ENCODE results near the gene DNAJC9. TPM values are rescaled to one million over a fixed set of nuclear protein-coding genes. Genes with fewer than 3 reads are reported as not detected.
A peak's percentile ranks its signal among the peaks of the same experiment; 100 is the strongest.

The DNAJC9 gene
- polyA plus RNA-seq, 6 donors from 2014 or later: 20.7 to 33.2 (median 24.6) TPM

DNA sequence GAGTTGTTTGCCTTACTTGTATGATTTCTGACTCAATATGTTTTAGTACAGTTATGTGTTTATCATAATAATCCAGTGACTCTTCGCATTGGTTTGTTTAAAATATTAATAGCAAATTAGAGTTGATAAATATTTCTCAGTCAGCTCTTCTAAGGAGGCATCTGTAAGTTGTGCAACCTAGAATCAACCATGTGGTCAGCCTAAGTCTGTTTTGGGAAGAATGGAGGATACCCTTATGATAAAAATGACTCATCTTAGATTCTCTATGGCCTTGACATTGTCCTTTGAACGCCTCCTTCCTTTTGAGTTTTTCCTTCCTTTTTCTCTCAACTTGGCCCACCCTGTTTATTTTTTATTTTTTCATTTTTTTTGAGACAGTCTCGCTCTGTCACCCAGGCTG is 18.8 kb downstream of the DNAJC9 start:
- H3K9me3 Mint-ChIP-seq: no peaks in the 10 kb centered on the region
- H3K4me1 Mint-ChIP-seq: peaks cover 0 to 2% (median 0%) of the 10 kb centered on the region in 3 donors
- no peak overlapping the region for H3K27ac Mint-ChIP-seq

GRCh38 chr10:73226663-73227062 is 20.4 kb downstream of the DNAJC9 start:
- Mint-ChIP-seq H3K9me3 (no peaks in the 10 kb centered on the region), H3K4me1 (peaks cover 0 to 5% (median 0%) of the 10 kb centered on the region in 3 donors), H3K36me3 (peaks cover 0 to 5% of the 10 kb centered on the region in 2 donors), H3K4me3 (no peak overlapping the region), H3K27ac (no peak overlapping the region), H3K27me3 (no peaks in the 10 kb centered on the region)
- DNase-seq (no peak), ATAC-seq (ENCODE audit: low read depth in 2 of 2) (no peak)

More for the DNA sequence above, 18.8 kb downstream of the DNAJC9 start:
- no peak for ATAC-seq (ENCODE audit: low read depth in 2 of 2)
- Mint-ChIP-seq H3K4me3 (no peak overlapping the region), H3K27me3 (no peaks in the 10 kb centered on the region), H3K36me3 (peaks cover 0 to 10% of the 10 kb centered on the region in 2 donors)
- DNase-seq: no peak

- Mint-ChIP-seq H3K9me3 (no peaks in the 10 kb centered on the region), H3K4me1 (peaks cover 0 to 5% (median 0%) of the 10 kb centered on the region in 3 donors), H3K27ac (no peak overlapping the region), H3K27me3 (no peaks in the 10 kb centered on the region), H3K36me3 (peaks cover 0 to 4% of the 10 kb centered on the region in 2 donors), H3K4me3 (no peak overlapping the region)
- no peak for ATAC-seq (ENCODE audit: low read depth in 2 of 2)
- DNase-seq: no peak
Measured at GRCh38 chr10:73225518-73225917, 21.5 kb downstream of the DNAJC9 start.

DNA sequence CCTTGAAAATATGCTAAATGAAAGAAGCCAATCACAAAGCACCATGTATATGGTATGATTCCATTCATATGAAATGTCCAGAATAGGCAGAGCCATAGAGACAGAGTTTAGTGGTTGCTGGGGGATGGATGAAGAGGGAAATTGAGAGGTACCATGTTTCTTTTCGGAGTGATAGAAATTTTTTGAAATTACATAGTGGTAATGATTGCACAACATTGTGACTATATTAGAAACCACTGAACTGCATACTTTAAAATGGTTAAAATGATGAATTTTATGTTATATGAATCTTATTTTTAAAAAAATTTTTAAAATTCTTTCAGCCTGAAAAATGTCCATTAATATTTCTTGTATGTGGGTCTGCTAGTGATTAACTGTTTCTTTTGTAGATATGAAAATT is 26.1 kb downstream of the DNAJC9 start:
- DNase-seq (no peak), ATAC-seq (ENCODE audit: low read depth in 2 of 2) (no peak)
- peaks cover 0 to 5% (median 0%) of the 10 kb centered on the region in 3 donors for H3K4me1 Mint-ChIP-seq
- no peak overlapping the region for H3K4me3 Mint-ChIP-seq
- H3K9me3 Mint-ChIP-seq: peaks cover 0 to 5% (median 0%) of the 10 kb centered on the region in 7 donors
- H3K27me3 Mint-ChIP-seq: no peaks in the 10 kb centered on the region
- H3K36me3 Mint-ChIP-seq: peaks cover 12 to 18% of the 10 kb centered on the region in 2 donors
- H3K27ac Mint-ChIP-seq: no peak overlapping the region

GRCh38 chr10:73219384-73219783 is 27.7 kb downstream of the DNAJC9 start:
- Mint-ChIP-seq H3K27me3 (no peaks in the 10 kb centered on the region), H3K27ac (no peak overlapping the region), H3K4me1 (peaks cover 0 to 5% (median 2%) of the 10 kb centered on the region in 3 donors), H3K36me3 (peaks cover 17 to 26% of the 10 kb centered on the region in 2 donors), H3K4me3 (no peak overlapping the region), H3K9me3 (peaks cover 0 to 7% (median 0%) of the 10 kb centered on the region in 7 donors)
- no peak for DNase-seq
- ATAC-seq (ENCODE audit: low read depth in 2 of 2): no peak

DNA sequence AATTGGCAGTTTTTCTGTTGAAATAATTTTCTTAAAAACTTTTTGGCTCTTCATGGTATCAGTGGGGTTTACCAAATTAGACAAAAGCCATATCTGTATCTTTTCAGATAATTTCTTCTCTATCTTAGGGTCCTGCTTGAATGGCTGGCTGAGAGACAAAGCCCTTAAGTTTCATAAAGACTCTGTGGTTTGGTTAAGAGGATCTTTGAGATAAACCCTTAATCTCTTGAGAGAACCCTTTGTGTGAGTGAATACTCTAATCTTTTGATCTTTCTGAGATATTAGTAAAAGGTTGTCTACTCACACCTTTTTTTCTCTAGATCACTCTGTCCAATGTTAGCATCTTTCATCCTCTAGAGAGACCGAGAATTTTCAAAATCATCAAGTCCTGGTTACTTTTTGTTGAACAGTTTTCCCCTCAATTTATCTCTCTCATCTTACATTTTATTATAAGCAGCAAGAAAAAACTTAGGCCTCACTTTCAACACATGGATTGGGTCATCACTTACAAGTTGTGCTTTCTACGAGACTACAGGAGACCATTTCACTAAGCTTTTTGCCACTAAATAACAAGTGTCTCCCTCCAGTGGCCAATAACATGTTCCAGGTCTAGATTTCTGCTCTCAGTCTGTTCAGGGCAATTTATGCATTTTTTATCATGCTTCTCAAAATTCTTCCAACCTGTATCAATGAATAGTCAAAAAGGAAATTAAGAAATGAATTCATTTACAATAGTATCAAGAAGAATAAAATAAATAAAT is 28.4 kb downstream of the DNAJC9 start:
- Mint-ChIP-seq H3K4me1 (peaks cover 0 to 7% (median 5%) of the 10 kb centered on the region in 3 donors), H3K27ac (peak overlapping the region in 1 of 6 donors; percentile 22), H3K4me3 (no peak overlapping the region), H3K9me3 (peaks cover 0 to 7% (median 0%) of the 10 kb centered on the region in 7 donors), H3K27me3 (no peaks in the 10 kb centered on the region), H3K36me3 (peaks cover 17 to 29% of the 10 kb centered on the region in 2 donors)
- ATAC-seq (ENCODE audit: low read depth in 2 of 2) (no peak), DNase-seq (no peak)

DNA sequence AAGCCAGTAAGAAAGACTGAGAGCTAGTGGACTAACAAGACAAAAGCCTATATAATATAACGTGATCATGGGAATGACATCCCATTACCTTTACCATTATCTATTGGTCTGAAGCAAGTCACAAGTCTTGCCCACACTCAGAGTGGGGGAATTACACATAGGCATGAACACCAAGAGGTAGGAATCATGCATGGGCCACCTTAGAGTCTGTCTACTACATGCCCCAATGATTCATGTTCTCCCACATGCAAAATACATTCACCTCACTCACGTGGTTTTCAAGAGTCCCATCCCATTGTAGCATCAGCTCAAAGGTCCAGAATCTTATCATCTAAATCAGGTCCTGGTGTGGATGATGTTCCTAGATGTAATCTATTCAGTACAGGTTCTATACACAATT is 29.4 kb downstream of the DNAJC9 start:
- Mint-ChIP-seq H3K4me1 (peaks cover 0 to 7% (median 5%) of the 10 kb centered on the region in 3 donors), H3K27me3 (no peaks in the 10 kb centered on the region), H3K9me3 (peaks cover 0 to 7% (median 0%) of the 10 kb centered on the region in 7 donors), H3K27ac (no peak overlapping the region), H3K36me3 (peaks cover 17 to 32% of the 10 kb centered on the region in 2 donors), H3K4me3 (no peak overlapping the region)
- DNase-seq (no peak), ATAC-seq (ENCODE audit: low read depth in 2 of 2) (no peak)

DNA sequence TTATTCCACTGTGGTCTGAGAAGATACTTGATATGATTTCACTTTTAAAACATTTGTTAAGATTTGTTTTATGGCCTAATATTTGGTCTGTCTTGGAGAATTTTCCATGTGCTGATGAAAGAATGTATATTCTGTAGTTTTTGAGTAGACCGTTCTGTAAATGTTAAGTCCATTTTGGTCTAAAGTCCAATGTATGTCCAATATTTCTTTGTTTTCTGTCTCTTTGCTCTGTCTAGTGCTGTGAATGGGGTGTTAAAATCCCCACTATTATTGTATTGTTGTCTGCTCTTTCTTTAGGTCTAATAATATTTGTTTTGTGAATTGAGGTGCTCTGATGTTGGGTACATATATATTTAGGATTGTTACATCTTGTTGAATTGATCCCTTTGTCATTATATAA is 31.3 kb downstream of the DNAJC9 start:
- ATAC-seq (ENCODE audit: low read depth in 2 of 2): no peak
- DNase-seq: no peak
- Mint-ChIP-seq H3K4me3 (no peak overlapping the region), H3K27ac (no peak overlapping the region), H3K36me3 (peaks cover 17 to 38% of the 10 kb centered on the region in 2 donors), H3K4me1 (peaks cover 0 to 7% (median 0%) of the 10 kb centered on the region in 3 donors), H3K9me3 (peaks cover 0 to 7% (median 0%) of the 10 kb centered on the region in 7 donors), H3K27me3 (no peaks in the 10 kb centered on the region)

- peaks cover 0 to 7% (median 0%) of the 10 kb centered on the region in 3 donors for H3K4me1 Mint-ChIP-seq
- H3K27ac Mint-ChIP-seq: peak overlapping the region in 1 of 6 donors; percentile 66
- peaks cover 8 to 25% of the 10 kb centered on the region in 2 donors for H3K36me3 Mint-ChIP-seq
- no peak for DNase-seq
- peaks cover 0 to 3% (median 0%) of the 10 kb centered on the region in 7 donors for H3K9me3 Mint-ChIP-seq
- no peak overlapping the region for H3K4me3 Mint-ChIP-seq
- no peaks in the 10 kb centered on the region for H3K27me3 Mint-ChIP-seq
- no peak for ATAC-seq (ENCODE audit: low read depth in 2 of 2)
Measured at GRCh38 chr10:73211106-73211811, 35.8 kb downstream of the DNAJC9 start.

GRCh38 chr10:73210395-73211105 is 36.5 kb downstream of the DNAJC9 start:
- Mint-ChIP-seq H3K27ac (peak overlapping the region in 1 of 6 donors; percentile 39), H3K9me3 (peaks cover 0 to 5% (median 0%) of the 10 kb centered on the region in 7 donors), H3K36me3 (peaks cover under 1 to 23% of the 10 kb centered on the region in 2 donors), H3K4me1 (peaks cover 0 to 7% (median 0%) of the 10 kb centered on the region in 3 donors), H3K27me3 (no peaks in the 10 kb centered on the region), H3K4me3 (no peak overlapping the region)
- DNase-seq (no peak), ATAC-seq (ENCODE audit: low read depth in 2 of 2) (no peak)

- Mint-ChIP-seq H3K4me1 (peaks cover 0 to 7% (median 0%) of the 10 kb centered on the region in 3 donors), H3K36me3 (peaks cover 0 to 22% of the 10 kb centered on the region in 2 donors), H3K9me3 (peaks cover 0 to 5% (median 0%) of the 10 kb centered on the region in 7 donors), H3K27me3 (no peaks in the 10 kb centered on the region), H3K27ac (no peak overlapping the region), H3K4me3 (no peak overlapping the region)
- no peak for ATAC-seq (ENCODE audit: low read depth in 2 of 2)
- no peak for DNase-seq
Measured at GRCh38 chr10:73209705-73210104, 37.4 kb downstream of the DNAJC9 start.

- Mint-ChIP-seq H3K9me3 (peaks cover 0 to 5% (median 0%) of the 10 kb centered on the region in 7 donors), H3K27ac (no peak overlapping the region), H3K27me3 (no peaks in the 10 kb centered on the region), H3K36me3 (peaks cover 0 to 15% of the 10 kb centered on the region in 2 donors), H3K4me1 (no peaks in the 10 kb centered on the region), H3K4me3 (no peak overlapping the region)
- DNase-seq: no peak
- ATAC-seq (ENCODE audit: low read depth in 2 of 2): no peak
Measured at GRCh38 chr10:73207883-73208282, 39.2 kb downstream of the DNAJC9 start.

- no peak overlapping the region for H3K4me3 Mint-ChIP-seq
- H3K4me1 Mint-ChIP-seq: no peaks in the 10 kb centered on the region
- peaks cover 0 to 10% of the 10 kb centered on the region in 2 donors for H3K36me3 Mint-ChIP-seq
Measured at GRCh38 chr10:73206385-73206784, 40.7 kb downstream of the DNAJC9 start.

More at GRCh38 chr10:73206385-73206784, 40.7 kb downstream of the DNAJC9 start:
- ATAC-seq (ENCODE audit: low read depth in 2 of 2) (no peak), DNase-seq (no peak)
- Mint-ChIP-seq H3K9me3 (peaks cover 0 to 5% (median 0%) of the 10 kb centered on the region in 7 donors), H3K27ac (no peak overlapping the region), H3K27me3 (no peaks in the 10 kb centered on the region)

Data from naive B cell (primary cell).